Psoas muscle (tissue), 8 donors: ENCODE results near the gene HOXC12. TPM values are rescaled to one million over a fixed set of nuclear protein-coding genes. Genes with fewer than 3 reads are reported as not detected.

ENCODE experiments used
- ATAC-seq, 4 donors: fragments of 200-7000 bp; cut with Tn5 transposase; one replicate each; pipeline ENCODE4 v1.9.1; 2020; ENCODE audit warnings: moderate library complexity in 3 of 4, mild to moderate bottlenecking in 2 of 4
- DNase-seq, 2 donors: peaks; one replicate each; pipeline ENCODE4 v3.0.0-alpha.2; 2020
- H3K27ac ChIP-seq: fragments of 200-600 bp; one replicate; pipeline ENCODE4 v1.8.0; 2022
- H3K27me3 ChIP-seq, 3 donors: fragments of 200-600 bp in 1 of 3; one replicate each; pipeline versions ENCODE4 v1.6.1 to v1.8.0; 2013 to 2022; ENCODE audit warnings: low read length in 2 of 3, mild to moderate bottlenecking in 2 of 3, moderate library complexity in 1 of 3; ENCODE audit not compliant: insufficient read depth in 3 of 3
- H3K36me3 ChIP-seq, 2 donors: fragments of 200-600 bp in 1 of 2; one replicate each; pipeline versions ENCODE4 v1.6.1 to v1.8.0; 2013 to 2022; ENCODE audit warnings: low read depth in 1 of 2, mild to moderate bottlenecking in 1 of 2, moderate library complexity in 1 of 2; ENCODE audit not compliant: insufficient read depth in 1 of 2
- H3K4me1 ChIP-seq: fragments of 200-600 bp; one replicate; pipeline ENCODE4 v1.8.0; 2022
- H3K4me3 ChIP-seq: fragments of 200-600 bp; one replicate; pipeline ENCODE4 v1.8.0; 2022; ENCODE audit warnings: mild to moderate bottlenecking
- H3K9me3 ChIP-seq: fragments of 200-600 bp; one replicate; pipeline ENCODE4 v1.8.0; 2022
- WGBS, 3 donors: extraction: QIAGEN DNeasy Blood & Tissue Kit; methylation state at CpG; one replicate each; pipeline versions ENCODE4 v1.1.6 to v1.1.7; 2013; 5-methylcytosine and 5-hydroxymethylcytosine counted together
- intact Hi-C, 2 donors: fragments of 100-400 bp; cut with DNase I; formaldehyde crosslinking; loops; one replicate each; pipeline versions ENCODE4 v1.11.0 to v1.14.2; 2022
- polyA plus RNA-seq, 3 donors: library from polyadenylated mRNA; stranded (reverse); fragments of 200-250 nt; gene quantifications; one replicate each; pipeline ENCODE4 v1.2.3, GENCODE V29; 2013
- total RNA-seq, 4 donors: library from RNA; stranded (reverse); fragmentation: NEBNext Ultra II Directional in 2 of 4; extraction: Animal tissue kit (Norgen Biotek cat#: 25700) in 2 of 4; gene quantifications; one replicate each; pipeline versions ENCODE4 v1.2.1 to v1.2.4, GENCODE V29; 2021 to 2023
- TF ChIP-seq, protein P1 (sequence below): fragments of 200-600 bp; IDR thresholded peaks from one replicate; pipeline ENCODE4 v1.8.0; 2022; ENCODE audit warnings: antibody characterized with exemption
- donor health status: healthy with polysubstance abuse.
- donor health status: DM: no; HTN: no; CAD: no; lungs with moderate emphysema.
- donor health status: Bipolar disorder and iron deficiency.
- donor health status: healthy.
- donor health status: DM: yes; HTN: yes; CAD: no.
- donor health status: DM: no; HTN: no; CAD: no.
- donor health status: DM: no; HTN: no; CAD: no.
- donor health status: DM: yes; HTN: yes; CAD: no.

The HOXC12 gene
- total and polyA plus RNA-seq, 7 donors: under 0.01 to 0.01 TPM; not detected in 5

DNA sequence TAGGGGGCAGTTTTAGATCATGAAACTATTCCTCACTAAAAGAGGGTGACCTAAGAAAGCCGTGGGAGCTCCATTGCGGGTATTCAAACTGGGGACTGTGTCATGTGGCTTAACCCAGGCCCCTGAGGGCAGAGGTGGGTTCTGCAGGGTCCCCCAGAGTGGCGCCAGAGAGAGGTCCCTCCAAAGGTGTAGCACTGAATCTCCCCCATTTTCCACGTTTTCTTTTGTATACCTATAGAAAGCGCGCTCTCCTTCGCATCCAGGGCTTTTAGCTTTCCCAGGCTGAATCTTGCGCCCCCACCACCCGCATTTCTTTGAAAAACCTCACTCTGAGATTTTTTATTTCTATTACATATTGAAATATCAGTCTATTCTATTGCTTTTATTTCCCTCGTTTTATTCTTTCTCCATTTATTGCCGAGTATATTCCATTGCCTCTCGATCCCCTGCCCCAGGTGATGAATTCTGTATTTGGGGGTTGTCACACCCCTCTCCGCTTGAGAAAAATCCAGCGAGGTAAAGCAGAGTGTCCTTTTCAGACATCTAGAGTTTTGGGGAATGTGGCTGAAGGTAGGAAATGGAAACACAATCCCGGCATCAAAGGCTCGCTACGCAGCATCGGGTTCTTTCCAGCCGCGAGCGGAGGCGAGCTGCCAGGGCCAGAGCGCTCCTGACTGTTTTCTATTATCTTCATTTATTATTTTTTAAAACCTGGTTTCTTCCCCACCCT lies 16.9 kb upstream of the HOXC12 start:
- 16 to 18% (median 18%) methylated on average over 23 of the region's 23 CpGs for WGBS, 3 donors
- intact Hi-C loops: no loop called here
- H3K4me3 ChIP-seq: peak overlapping the region; percentile 58
- no peak overlapping the region for H3K27ac ChIP-seq
- no peak for DNase-seq
- TF ChIP-seq, protein P1, sequence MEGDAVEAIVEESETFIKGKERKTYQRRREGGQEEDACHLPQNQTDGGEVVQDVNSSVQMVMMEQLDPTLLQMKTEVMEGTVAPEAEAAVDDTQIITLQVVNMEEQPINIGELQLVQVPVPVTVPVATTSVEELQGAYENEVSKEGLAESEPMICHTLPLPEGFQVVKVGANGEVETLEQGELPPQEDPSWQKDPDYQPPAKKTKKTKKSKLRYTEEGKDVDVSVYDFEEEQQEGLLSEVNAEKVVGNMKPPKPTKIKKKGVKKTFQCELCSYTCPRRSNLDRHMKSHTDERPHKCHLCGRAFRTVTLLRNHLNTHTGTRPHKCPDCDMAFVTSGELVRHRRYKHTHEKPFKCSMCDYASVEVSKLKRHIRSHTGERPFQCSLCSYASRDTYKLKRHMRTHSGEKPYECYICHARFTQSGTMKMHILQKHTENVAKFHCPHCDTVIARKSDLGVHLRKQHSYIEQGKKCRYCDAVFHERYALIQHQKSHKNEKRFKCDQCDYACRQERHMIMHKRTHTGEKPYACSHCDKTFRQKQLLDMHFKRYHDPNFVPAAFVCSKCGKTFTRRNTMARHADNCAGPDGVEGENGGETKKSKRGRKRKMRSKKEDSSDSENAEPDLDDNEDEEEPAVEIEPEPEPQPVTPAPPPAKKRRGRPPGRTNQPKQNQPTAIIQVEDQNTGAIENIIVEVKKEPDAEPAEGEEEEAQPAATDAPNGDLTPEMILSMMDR: no peak
- peaks cover 9% of the 10 kb centered on the region for H3K4me1 ChIP-seq
- no peaks in the 10 kb centered on the region for H3K9me3 ChIP-seq
- H3K36me3 ChIP-seq: no peaks in the 10 kb centered on the region
- peaks cover 0 to 100% (median 57%) of the 10 kb centered on the region in 3 donors for H3K27me3 ChIP-seq
- no peak for ATAC-seq

DNA sequence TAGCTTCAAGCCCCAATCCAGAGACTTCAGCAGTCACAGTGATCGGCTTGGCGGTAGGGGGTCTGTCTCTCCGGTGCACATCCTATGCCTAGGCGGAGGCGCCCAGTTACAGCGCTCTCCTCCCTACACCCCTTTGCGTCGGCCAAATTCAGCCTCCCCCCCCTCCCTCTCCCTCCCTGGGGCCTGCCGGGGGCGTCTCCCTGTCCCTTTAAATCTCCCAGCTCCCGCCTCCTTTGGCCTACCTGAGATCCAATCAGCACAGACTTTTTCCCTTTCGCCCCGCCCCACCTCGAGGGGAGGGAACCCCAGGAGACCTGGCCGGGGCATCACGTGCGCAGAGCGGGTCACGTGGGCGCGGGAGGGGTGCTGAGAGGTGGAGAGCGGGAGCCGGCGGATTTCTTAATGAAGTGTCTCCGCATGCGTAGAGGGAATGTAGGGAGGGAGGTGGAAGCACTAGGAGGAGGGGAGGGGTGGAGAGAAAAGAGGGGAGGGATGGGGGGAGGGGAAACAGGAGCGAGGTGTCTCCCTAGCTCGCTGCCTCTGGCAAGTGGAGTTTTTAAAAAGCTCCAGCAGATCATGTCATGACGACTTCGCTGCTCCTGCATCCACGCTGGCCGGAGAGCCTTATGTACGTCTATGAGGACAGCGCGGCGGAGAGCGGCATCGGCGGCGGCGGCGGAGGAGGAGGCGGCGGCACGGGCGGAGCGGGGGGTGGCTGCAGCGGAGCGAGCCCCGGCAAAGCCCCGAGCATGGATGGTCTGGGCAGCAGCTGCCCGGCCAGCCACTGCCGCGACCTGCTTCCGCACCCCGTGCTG lies 16.2 kb upstream of the HOXC12 start, which contains the start of gene HOXC13:
Gene HOXC13 (plus strand): TSS at position 506 of the 815 bp plus-strand sequence. CDS start 76 bp downstream, at position 582.
- peak; percentile 72 to 93 for DNase-seq
- peaks cover 9% of the 10 kb centered on the region for H3K4me1 ChIP-seq
- ATAC-seq: peak; percentile 90 to 100 (median 98)
- intact Hi-C loops: no loop called here
- H3K27ac ChIP-seq: no peak within 1 kb of the TSS
- H3K9me3 ChIP-seq: no peaks in the 10 kb centered on the region
- peaks cover 0 to 100% (median 56%) of the 10 kb centered on the region in 3 donors for H3K27me3 ChIP-seq
- H3K36me3 ChIP-seq: no peaks in the 10 kb centered on the region
- TF ChIP-seq, protein P1: no peak
- peak within 1 kb of the TSS; percentile 58 for H3K4me3 ChIP-seq
- 1 to 4% (median 2%) methylated on average over 45 to 56 of the region's 56 CpGs for WGBS, 3 donors

DNA sequence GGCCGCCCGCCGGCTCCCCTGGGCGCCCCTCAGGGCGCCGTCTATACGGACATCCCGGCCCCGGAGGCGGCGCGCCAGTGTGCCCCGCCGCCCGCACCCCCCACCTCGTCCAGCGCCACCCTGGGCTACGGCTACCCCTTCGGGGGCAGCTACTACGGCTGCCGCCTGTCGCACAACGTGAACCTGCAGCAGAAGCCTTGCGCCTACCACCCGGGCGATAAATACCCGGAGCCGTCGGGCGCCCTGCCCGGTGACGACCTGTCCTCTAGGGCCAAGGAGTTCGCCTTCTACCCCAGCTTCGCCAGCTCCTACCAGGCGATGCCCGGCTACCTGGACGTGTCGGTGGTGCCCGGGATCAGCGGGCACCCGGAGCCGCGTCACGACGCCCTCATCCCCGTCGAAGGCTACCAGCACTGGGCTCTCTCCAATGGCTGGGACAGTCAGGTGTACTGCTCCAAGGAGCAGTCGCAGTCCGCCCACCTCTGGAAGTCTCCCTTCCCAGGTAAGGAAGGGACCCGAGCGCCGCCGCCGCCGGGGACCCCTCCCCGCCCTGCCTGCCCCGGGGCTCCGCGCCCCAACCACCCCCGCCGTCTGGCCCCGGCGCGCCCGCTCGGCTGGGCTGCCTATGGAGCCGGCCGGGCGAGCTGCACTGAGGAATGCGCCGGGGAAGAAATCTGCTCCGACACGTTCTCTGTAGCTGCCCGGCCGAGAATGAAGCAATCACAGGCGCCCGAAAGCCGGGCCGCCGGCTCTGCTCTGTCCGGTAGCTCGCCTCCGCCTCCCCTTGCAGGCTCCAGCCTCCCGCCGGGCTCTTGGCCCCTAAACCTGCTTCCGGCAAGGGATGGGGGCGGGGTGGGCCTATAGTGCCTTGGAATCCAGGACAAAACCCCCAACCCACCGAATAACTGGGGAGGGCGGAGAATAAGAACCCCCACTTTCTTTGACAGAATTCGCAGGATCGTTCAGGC lies 15.3 kb upstream of the HOXC12 start:
- Histone ChIP-seq H3K36me3 (no peaks in the 10 kb centered on the region), H3K27me3 (peaks cover 0 to 100% (median 56%) of the 10 kb centered on the region in 3 donors), H3K4me1 (peaks cover 9% of the 10 kb centered on the region), H3K4me3 (peak overlapping the region; percentile 58), H3K27ac (no peak overlapping the region), H3K9me3 (no peaks in the 10 kb centered on the region)
- 4 to 6% (median 4%) methylated on average over 61 to 91 of the region's 91 CpGs for WGBS, 3 donors
- TF ChIP-seq, protein P1: no peak
- ATAC-seq (peak in 3 of 4 donors; percentile 31 to 47 (median 34)), DNase-seq (peak in 1 of 2 donors; percentile 58)
- intact Hi-C loops: no loop called here

DNA sequence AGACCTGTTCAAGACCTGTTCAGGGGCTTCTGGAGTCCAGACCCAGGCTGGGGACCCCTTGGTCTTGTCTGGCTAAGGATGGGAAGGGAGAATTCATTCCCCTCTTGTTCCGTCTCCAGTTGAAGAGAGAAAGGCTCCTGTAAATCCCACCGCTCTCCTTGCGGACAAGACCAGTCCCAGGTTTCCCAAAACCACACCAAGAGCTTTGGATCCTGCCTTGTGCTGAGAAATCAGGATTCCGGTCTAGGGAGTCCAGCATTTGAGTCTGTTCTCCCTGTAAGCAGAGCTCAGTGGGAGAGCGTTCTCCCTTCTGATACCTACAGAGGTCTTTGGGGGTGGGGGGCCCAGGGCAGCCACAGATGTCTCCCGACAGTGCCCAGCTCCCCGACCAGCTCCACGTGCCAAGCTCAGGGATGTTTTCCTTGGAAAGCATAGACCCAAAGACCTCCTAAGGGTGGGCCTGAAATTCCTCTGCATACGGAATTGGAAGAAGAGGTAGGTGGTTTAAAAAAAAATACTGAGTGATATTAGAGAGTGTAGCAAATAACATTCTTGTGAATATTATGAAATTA lies 14.2 kb upstream of the HOXC12 start:
- Histone ChIP-seq H3K9me3 (no peaks in the 10 kb centered on the region), H3K36me3 (no peaks in the 10 kb centered on the region), H3K27ac (no peak overlapping the region), H3K4me1 (peaks cover 9% of the 10 kb centered on the region), H3K4me3 (no peak overlapping the region), H3K27me3 (peaks cover 0 to 100% (median 57%) of the 10 kb centered on the region in 3 donors)
- WGBS, 3 donors: 24 to 57% (median 48%) methylated on average over 9 of the region's 9 CpGs
- TF ChIP-seq, protein P1: no peak
- ATAC-seq (no peak), DNase-seq (no peak)
- intact Hi-C loops: no loop called here
